ENCODE measurements around the gene ETS2. TPM values are rescaled to one million over a fixed set of nuclear protein-coding genes. Genes with fewer than 3 reads are reported as not detected.

Gene ETS2
- total RNA-seq, 2 donors from 2014 or later: 98.4 to 102 TPM

GRCh38 chr21:38802050-38803026 is 3.4 kb upstream of the ETS2 start:
- no peaks in the 10 kb centered on the region for H3K9me3 ChIP-seq (ENCODE audit: control insufficient read depth, low read length)
- H3K9ac ChIP-seq (ENCODE audit: extremely low read depth, low read length, poor library complexity, severe bottlenecking): no peak overlapping the region
- no peak for TF ChIP-seq CTCF (conservative IDR thresholded peaks at IDR 0.05)
- WGBS, 2 experiments (ENCODE audit: insufficient coverage in 1 of 2, insufficient read length in 1 of 2): 87 to 88% methylated on average over 9 to 16 of the region's 16 CpGs
- H3K27ac ChIP-seq (ENCODE audit: low read depth, low read length): no peak overlapping the region
- H3K4me3 ChIP-seq (ENCODE audit: low read length): no peak overlapping the region
- no peak for DNase-seq
- peaks cover 31% of the 10 kb centered on the region for H3K4me1 Mint-ChIP-seq
- H3K9me3 Mint-ChIP-seq: no peaks in the 10 kb centered on the region
- H3K4me1 ChIP-seq (ENCODE audit: control insufficient read depth, insufficient read depth, low read length): peaks cover 8% of the 10 kb centered on the region
- no peak overlapping the region for H3K27ac Mint-ChIP-seq
- H3K36me3 ChIP-seq (ENCODE audit: control insufficient read depth, insufficient read depth, low read length): peaks cover 2% of the 10 kb centered on the region
- peaks cover 4% of the 10 kb centered on the region for H3K27me3 Mint-ChIP-seq (ENCODE audit: insufficient read depth)
- H3K36me3 Mint-ChIP-seq (ENCODE audit: low read depth): peaks cover 7% of the 10 kb centered on the region
- no peaks in the 10 kb centered on the region for H3K27me3 ChIP-seq (ENCODE audit: control insufficient read depth, insufficient read depth, low read length, poor library complexity, severe bottlenecking)
- no peak overlapping the region for H3K4me3 Mint-ChIP-seq

- no peak overlapping the region for H3K4me3 ChIP-seq (ENCODE audit: low read length)
- Mint-ChIP-seq H3K4me3 (no peak overlapping the region), H3K4me1 (peaks cover 30% of the 10 kb centered on the region), H3K27me3 (ENCODE audit: insufficient read depth) (peaks cover 4% of the 10 kb centered on the region), H3K36me3 (ENCODE audit: low read depth) (peaks cover 15% of the 10 kb centered on the region), H3K27ac (no peak overlapping the region), H3K9me3 (no peaks in the 10 kb centered on the region)
- DNase-seq: no peak
- no peaks in the 10 kb centered on the region for H3K9me3 ChIP-seq (ENCODE audit: control insufficient read depth, low read length)
- peaks cover 2% of the 10 kb centered on the region for H3K4me1 ChIP-seq (ENCODE audit: control insufficient read depth, insufficient read depth, low read length)
- no peaks in the 10 kb centered on the region for H3K27me3 ChIP-seq (ENCODE audit: control insufficient read depth, insufficient read depth, low read length, poor library complexity, severe bottlenecking)
- no peak for TF ChIP-seq CTCF (conservative IDR thresholded peaks at IDR 0.05)
- WGBS, 2 experiments (ENCODE audit: insufficient coverage in 1 of 2, insufficient read length in 1 of 2): 93 to 94% methylated on average over 5 to 7 of the region's 7 CpGs
- no peak overlapping the region for H3K9ac ChIP-seq (ENCODE audit: extremely low read depth, low read length, poor library complexity, severe bottlenecking)
- H3K27ac ChIP-seq (ENCODE audit: low read depth, low read length): no peak overlapping the region
- H3K36me3 ChIP-seq (ENCODE audit: control insufficient read depth, insufficient read depth, low read length): peaks cover 10% of the 10 kb centered on the region
Measured at GRCh38 chr21:38803075-38803660, 2.6 kb upstream of the ETS2 start.

- H3K36me3 ChIP-seq (ENCODE audit: control insufficient read depth, insufficient read depth, low read length): peaks cover 17% of the 10 kb centered on the region
- Mint-ChIP-seq H3K4me1 (peaks cover 32% of the 10 kb centered on the region), H3K27ac (no peak overlapping the region), H3K27me3 (ENCODE audit: insufficient read depth) (peaks cover 4% of the 10 kb centered on the region), H3K4me3 (peak overlapping the region; percentile 93), H3K36me3 (ENCODE audit: low read depth) (peaks cover 23% of the 10 kb centered on the region), H3K9me3 (no peaks in the 10 kb centered on the region)
- no peak for TF ChIP-seq CTCF (conservative IDR thresholded peaks at IDR 0.05)
- no peaks in the 10 kb centered on the region for H3K27me3 ChIP-seq (ENCODE audit: control insufficient read depth, insufficient read depth, low read length, poor library complexity, severe bottlenecking)
- no peaks in the 10 kb centered on the region for H3K9me3 ChIP-seq (ENCODE audit: control insufficient read depth, low read length)
- DNase-seq: no peak
- WGBS, 2 experiments (ENCODE audit: insufficient coverage in 1 of 2, insufficient read length in 1 of 2): 82 to 88% methylated on average over 12 to 13 of the region's 13 CpGs
- no peak overlapping the region for H3K27ac ChIP-seq (ENCODE audit: low read depth, low read length)
- H3K9ac ChIP-seq (ENCODE audit: extremely low read depth, low read length, poor library complexity, severe bottlenecking): no peak overlapping the region
- peaks cover 2% of the 10 kb centered on the region for H3K4me1 ChIP-seq (ENCODE audit: control insufficient read depth, insufficient read depth, low read length)
- no peak overlapping the region for H3K4me3 ChIP-seq (ENCODE audit: low read length)
Measured at GRCh38 chr21:38804030-38804788, 1.5 kb upstream of the ETS2 start.

Data from endodermal cell (in vitro differentiated cells).